IPS-15b (cell line): ENCODE measurements around the gene HOXC12.

Experiments
- H3K27me3 ChIP-seq: one replicate; pipeline ENCODE4 v1.6.1; 2013; ENCODE audit warnings: low read length; ENCODE audit not compliant: control insufficient read depth, insufficient read depth
- H3K36me3 ChIP-seq: one replicate; pipeline ENCODE4 v1.6.1; 2013; ENCODE audit warnings: low read length; ENCODE audit not compliant: control insufficient read depth, insufficient read depth
- H3K4me1 ChIP-seq: one replicate; pipeline ENCODE4 v1.6.1; 2013; ENCODE audit warnings: mild to moderate bottlenecking, low read length; ENCODE audit not compliant: control insufficient read depth, insufficient read depth
- H3K4me3 ChIP-seq: one replicate; pipeline ENCODE4 v1.5.1; 2013; ENCODE audit warnings: low read depth, low read length
- H3K9ac ChIP-seq: one replicate; pipeline ENCODE4 v1.6.1; 2013; ENCODE audit warnings: low read depth, mild to moderate bottlenecking, low read length
- H3K9me3 ChIP-seq: one replicate; pipeline ENCODE4 v1.6.1; 2013; ENCODE audit warnings: mild to moderate bottlenecking, low read length; ENCODE audit not compliant: control insufficient read depth, insufficient read depth

The HOXC12 gene

DNA sequence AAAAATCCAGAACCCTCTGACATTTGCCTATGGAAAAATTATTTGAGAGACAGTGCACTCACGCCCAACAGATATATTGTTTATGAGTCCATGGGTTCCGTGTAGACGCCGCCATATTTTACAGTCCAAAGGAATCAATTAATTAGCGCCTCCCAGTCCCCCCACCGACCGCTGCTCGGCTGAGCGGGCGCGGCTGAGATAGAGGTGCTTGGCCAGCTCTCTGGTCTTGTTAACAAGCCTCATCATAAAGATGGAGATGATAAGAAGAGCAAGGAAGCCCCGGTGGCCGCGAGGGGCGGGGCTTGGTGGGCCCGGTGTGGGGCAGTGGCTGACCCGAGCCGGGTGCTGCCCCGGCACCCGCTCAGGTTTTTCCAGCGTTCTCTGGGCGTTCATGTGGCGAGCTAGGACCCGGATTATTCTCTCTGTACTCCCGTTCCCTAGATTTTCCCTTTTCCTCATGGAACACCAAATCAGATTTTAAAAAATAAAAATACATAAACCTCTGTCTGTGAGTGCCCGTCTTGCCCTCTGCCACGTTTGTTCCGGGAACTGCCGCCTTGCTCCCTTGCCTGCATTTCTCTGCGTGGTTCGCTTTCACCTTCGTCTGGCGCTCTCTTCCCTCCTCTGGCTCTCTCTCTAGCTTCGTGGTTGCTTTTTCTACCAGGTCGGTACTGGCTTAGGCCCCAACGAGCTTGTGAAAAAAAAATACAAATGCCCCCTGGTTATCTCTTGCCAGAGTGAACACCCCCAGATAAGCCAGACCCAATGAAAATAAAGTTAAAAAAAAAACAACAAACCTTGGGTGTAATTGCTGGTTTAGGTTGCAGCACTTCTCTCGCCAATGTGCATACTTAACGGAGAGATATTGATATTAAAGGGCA is 9.0 kb downstream of the HOXC12 start:
- Histone ChIP-seq H3K9me3 (no peaks in the 10 kb centered on the region), H3K4me3 (peak overlapping the region; percentile 18), H3K9ac (no peak overlapping the region), H3K36me3 (no peaks in the 10 kb centered on the region), H3K27me3 (peaks cover 100% of the 10 kb centered on the region), H3K4me1 (no peaks in the 10 kb centered on the region)

DNA sequence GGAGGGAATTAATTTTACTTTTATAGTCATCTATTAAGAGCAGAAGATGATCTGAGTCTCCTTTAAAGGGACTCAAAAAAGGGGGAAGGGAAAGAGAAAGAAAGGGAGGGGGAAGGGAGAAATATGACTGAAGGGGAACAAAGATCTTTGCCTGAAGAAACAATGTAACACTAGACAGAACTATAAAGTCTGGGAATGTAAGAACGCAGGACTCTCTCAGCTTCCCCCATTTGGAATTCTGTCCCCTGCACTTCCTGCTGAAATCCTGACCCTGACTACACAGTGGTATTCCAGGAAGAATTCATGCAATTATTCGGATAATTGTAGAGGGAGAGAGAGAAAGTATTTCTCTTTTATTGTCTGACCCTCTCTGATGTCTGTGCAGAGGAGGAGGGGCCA is 9.6 kb downstream of the HOXC12 start:
- Histone ChIP-seq H3K9me3 (no peaks in the 10 kb centered on the region), H3K4me1 (no peaks in the 10 kb centered on the region), H3K36me3 (no peaks in the 10 kb centered on the region), H3K4me3 (peak overlapping the region; percentile 7), H3K27me3 (peaks cover 100% of the 10 kb centered on the region), H3K9ac (no peak overlapping the region)

DNA sequence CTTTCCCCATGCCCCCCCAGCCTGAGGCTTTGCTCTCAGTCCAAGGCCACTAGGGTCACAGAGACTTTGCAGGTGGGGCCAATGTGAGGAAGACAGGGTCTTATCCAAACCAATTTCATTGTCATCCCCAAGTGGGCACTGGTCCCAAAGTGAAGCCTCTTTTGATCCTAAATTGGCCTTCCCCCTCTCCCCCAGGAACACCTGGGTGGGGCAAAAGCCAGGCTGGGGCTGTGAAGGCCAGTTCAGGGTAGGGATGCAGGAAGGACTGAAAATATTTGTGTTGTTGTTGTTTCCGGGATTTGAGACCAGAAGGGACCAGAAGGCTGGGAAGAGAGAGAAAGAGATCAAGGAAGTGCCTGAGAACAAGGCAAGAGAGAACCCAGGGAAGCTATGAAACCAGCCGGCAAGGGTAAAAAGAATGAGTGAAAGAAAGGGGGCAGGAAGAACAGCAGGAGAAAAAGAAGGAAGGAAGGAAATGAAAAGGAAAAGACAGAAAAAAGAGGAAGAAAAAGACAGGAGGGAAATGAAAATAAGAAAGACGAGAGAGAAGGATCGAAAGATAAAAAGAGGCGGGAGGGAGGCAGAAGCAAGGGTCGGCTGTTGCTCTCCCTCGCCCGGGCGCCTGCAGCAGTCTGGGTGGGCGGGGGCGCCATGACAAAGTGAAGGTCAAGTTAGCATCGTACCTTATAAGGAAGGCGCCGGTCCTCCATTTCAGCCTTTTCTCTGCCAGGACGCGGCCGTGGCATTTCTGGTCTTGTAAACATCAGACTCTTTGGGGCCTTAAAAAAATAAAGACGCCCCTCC is 10.8 kb downstream of the HOXC12 start:
- peak overlapping the region; percentile 30 for H3K4me3 ChIP-seq
- H3K9ac ChIP-seq, result no peak overlapping the region
- H3K9me3 ChIP-seq, result no peaks in the 10 kb centered on the region
- peaks cover 100% of the 10 kb centered on the region for H3K27me3 ChIP-seq
- H3K4me1 ChIP-seq, result no peaks in the 10 kb centered on the region
- no peaks in the 10 kb centered on the region for H3K36me3 ChIP-seq

DNA sequence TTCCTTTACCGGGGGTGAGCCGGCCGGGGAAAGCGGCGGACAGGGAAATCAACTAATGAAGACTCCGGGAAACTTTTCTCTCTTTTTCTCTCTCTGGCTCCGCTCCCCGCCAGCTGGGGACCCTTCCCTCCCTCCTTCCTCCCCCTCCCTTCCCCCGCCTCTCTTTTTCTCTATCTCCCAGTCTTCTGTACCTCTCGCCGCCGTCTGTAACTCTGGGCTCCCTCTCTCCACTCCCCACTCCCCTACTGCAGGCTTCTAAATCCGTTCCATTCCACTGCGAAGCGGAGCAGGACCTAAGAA is 11.3 kb downstream of the HOXC12 start:
- Histone ChIP-seq H3K4me3 (peak overlapping the region; percentile 30), H3K4me1 (no peaks in the 10 kb centered on the region), H3K9ac (no peak overlapping the region), H3K36me3 (no peaks in the 10 kb centered on the region), H3K9me3 (no peaks in the 10 kb centered on the region), H3K27me3 (peaks cover 100% of the 10 kb centered on the region)

DNA sequence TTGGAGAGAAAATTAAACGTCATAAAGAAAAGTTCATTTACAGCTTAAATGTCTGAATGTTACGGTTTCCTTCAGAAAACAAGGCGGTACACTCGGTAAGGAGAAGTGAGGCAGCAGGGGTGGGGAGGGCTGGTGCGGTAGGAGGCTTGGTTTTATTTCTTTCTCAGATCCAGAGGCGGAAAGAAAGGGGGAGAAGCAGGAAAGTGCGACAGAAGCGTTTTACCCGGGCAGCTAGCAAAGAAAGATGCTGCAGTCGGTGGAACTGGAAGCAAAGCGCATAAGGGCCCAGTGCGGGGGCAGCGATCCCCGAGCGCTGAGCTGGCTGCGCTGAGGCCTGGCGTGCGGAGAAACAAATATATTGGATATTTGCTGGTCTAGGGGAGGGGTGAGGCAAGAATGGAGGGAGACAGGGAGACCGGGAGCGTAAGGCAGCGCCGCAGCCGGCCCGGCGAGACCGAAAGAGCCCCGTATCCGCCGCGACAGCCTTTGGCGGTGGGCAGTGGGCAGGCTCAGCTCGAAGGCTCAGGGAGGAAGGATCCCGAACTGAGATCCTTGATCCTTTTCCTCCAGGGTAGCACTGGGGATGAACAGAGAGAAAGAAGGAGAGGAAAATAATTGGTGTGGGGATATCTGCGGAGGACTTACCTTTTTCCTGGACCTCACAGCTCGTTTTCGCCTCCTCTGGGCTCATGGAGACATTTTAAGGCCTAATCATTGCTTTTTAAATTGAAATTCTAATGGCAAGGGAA is 11.9 kb downstream of the HOXC12 start:
- peak overlapping the region; percentile 27 for H3K4me3 ChIP-seq
- H3K27me3 ChIP-seq, result peaks cover 100% of the 10 kb centered on the region
- H3K9ac ChIP-seq, result no peak overlapping the region
- no peaks in the 10 kb centered on the region for H3K4me1 ChIP-seq
- no peaks in the 10 kb centered on the region for H3K9me3 ChIP-seq
- no peaks in the 10 kb centered on the region for H3K36me3 ChIP-seq

DNA sequence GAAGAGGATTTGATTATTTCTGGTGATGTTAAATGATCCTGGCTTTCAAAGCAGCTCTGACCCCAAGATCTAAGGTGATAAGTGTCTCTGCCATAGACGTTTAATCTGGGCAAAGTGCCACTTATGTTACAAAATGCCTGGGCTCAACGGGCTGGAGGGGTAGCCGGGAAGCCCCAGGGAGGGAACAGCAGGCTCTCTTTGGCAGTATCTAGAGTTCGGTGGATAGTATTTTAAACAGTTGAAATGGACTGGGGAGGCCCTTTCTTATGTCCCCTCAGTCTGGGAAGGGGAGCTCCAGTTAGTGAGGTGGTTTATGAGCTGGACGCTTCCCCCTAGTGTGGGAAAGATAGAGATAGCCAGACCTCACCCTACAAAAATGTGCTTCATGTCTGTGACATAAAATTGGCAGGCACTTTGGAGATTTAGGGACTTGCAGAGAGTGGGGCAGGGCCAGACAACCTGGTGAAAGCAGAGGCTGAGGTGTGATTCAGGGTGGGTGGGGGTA is 12.8 kb downstream of the HOXC12 start:
- H3K9me3 ChIP-seq, result no peaks in the 10 kb centered on the region
- no peaks in the 10 kb centered on the region for H3K4me1 ChIP-seq
- no peak overlapping the region for H3K9ac ChIP-seq
- H3K36me3 ChIP-seq, result no peaks in the 10 kb centered on the region
- H3K4me3 ChIP-seq, result peak overlapping the region; percentile 27
- peaks cover 100% of the 10 kb centered on the region for H3K27me3 ChIP-seq

DNA sequence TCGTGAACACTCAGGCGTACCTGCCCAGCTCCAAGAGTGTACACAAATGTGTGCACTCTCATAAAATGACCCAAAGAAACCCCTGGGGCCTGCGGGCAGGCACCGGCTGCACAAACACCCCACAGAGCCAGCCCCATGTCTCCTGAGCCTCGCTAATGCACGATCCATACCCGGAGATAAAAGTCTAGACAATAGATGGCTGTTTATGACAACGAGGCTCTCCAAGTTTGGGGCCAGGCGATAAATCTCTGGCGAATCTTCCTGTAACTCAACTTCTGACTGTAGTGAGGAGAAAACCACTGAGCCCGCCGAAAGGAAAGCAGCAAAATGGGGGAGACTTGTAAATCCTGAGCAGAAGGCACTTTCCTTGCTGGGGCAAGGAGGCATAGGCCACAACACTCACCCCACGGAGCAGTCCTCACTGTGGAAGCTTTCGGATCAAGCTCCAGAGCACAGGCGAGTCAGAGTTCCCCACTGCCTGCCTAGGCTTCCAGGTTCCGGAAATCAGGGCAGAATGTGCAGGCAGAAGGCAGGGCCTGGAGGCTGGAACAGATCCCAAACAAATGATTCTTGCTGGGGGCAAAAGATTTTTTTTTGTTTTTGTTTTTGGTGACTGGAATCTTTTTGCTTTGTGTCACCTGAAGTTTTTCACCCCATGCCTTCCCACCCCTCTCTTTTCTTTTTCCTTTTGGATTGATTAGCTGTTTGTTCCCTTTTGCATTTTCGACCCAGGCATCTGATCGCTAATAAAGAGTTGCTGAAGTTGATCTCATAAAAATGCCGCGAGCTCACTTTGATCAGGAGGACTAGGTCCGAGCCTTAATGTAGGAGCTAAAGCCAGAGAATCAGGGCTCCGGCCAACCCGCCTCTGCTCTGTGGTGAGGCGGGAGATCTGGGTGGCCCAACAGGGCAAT is 13.8 kb downstream of the HOXC12 start:
- H3K4me1 ChIP-seq, result no peaks in the 10 kb centered on the region
- no peaks in the 10 kb centered on the region for H3K9me3 ChIP-seq
- H3K9ac ChIP-seq, result no peak overlapping the region
- H3K36me3 ChIP-seq, result no peaks in the 10 kb centered on the region
- H3K4me3 ChIP-seq, result peak overlapping the region; percentile 24
- H3K27me3 ChIP-seq, result peaks cover 100% of the 10 kb centered on the region

DNA sequence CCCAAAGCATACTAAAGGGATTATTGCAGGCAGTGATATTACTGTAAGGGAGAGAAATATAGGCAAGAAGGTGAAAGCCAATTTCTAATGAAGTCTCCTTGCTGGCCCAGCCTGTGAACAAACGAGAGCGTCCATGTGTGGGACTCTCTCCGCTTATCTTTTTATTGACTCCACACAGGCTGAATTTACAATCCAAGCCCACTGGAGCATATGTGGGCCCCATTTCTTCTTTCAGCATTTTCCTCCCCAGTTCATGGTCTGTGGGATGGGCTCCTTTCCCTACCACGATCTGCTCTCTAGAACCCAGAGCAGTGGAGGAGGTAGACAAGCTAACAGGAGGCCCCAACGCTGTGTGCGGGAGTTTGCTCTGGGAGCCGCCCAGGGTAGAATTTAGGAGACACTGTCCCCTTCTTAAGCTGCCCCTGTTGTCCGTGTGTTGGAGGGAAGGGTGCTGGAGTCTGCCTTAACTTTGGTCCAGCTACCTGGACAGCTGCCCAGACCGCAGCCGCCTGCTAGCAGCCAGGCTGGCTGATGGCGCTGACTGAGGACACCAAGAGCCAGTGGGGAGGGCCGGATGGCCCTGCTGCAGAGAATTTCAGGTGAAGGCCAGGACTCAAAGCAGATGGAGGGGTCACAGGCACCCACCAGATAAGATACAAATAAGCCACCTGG is 15.0 kb downstream of the HOXC12 start:
- peaks cover 100% of the 10 kb centered on the region for H3K27me3 ChIP-seq
- peak overlapping the region; percentile 8 for H3K4me3 ChIP-seq
- H3K9me3 ChIP-seq, result no peaks in the 10 kb centered on the region
- no peaks in the 10 kb centered on the region for H3K4me1 ChIP-seq
- no peaks in the 10 kb centered on the region for H3K36me3 ChIP-seq
- H3K9ac ChIP-seq, result no peak overlapping the region

DNA sequence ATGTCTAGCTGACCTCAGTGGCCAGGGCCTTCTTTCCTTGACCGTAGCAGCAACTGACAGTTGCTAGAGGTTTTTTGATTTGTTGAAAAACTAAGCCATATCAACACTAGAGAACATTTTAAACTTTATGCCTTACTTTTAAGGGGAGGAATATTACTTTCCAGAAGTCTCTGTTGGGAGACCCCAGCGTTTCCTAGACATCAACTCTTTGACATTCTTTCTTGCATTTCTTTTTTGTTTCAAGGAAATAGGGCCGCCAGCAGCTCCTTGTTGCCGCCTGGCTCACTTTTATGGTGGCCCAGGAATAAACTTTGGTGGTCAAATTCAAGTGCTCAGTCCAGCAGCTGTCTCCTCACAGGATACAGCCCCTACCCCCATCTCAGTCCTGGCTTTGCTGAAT is 15.7 kb downstream of the HOXC12 start:
- H3K9ac ChIP-seq, result no peak overlapping the region
- no peak overlapping the region for H3K4me3 ChIP-seq
- H3K9me3 ChIP-seq, result no peaks in the 10 kb centered on the region
- H3K4me1 ChIP-seq, result no peaks in the 10 kb centered on the region
- no peaks in the 10 kb centered on the region for H3K36me3 ChIP-seq
- H3K27me3 ChIP-seq, result peaks cover 100% of the 10 kb centered on the region

DNA sequence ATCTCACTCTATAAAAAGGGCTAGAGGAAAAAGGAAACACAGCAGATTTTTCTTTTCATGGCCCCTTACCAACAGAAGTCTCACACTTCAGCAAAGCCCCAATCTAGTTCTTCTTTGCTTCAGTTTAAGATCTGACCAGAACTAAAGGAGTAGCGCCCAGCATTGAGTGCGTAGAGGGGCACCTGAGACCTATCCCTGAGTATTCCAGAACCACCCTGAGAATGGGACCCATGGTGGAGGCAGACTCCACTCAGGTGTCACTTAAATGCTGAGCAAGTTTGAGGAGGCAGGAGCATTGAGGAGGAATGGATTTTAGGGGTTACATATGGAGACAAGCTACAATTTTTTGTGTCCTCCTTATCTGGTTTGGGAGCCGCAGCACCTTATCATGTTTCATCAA is 16.4 kb downstream of the HOXC12 start:
- H3K4me3 ChIP-seq, result peak overlapping the region; percentile 22
- H3K27me3 ChIP-seq, result peaks cover 100% of the 10 kb centered on the region
- no peaks in the 10 kb centered on the region for H3K9me3 ChIP-seq
- no peaks in the 10 kb centered on the region for H3K4me1 ChIP-seq
- no peak overlapping the region for H3K9ac ChIP-seq
- H3K36me3 ChIP-seq, result no peaks in the 10 kb centered on the region
